ENCODE data around the gene CTTN. TPM values are rescaled to one million over a fixed set of nuclear protein-coding genes. Genes with fewer than 3 reads are reported as not detected.
A peak's percentile ranks its signal among the peaks of the same experiment; 100 is the strongest.

Gene CTTN
- total RNA-seq, 1 experiment from 2014 or later = 503 TPM

DNA sequence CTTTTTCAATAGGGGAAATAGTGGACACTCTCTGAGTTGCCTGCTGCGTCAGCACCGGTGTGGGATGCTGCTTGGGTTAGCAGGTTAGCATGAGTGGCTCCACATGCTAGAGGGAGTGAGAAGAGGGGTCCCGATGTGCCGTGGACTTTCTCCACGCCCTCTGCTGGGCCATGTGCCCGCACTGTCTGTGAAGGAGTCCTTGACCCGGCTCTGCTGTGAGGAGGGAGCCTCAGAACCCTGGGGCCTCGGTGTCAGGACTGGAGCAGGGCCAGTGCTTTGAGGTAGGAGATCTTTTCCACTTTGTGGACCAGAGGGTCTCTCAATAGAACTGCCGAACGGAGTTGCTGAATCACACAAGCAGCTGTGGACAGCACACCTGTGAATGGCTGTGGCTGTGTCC lies 14.8 kb downstream of the CTTN start:
- Histone ChIP-seq H3K9me3 (ENCODE audit: control insufficient read depth, insufficient read depth, low read depth, low read length) (no peaks in the 10 kb centered on the region), H3K27me3 (ENCODE audit: control insufficient read depth, insufficient read depth, low read length) (no peaks in the 10 kb centered on the region), H3K27ac (ENCODE audit: low read length) (no peak overlapping the region), H3K36me3 (ENCODE audit: control insufficient read depth, insufficient read depth, low read length) (peaks cover 49% of the 10 kb centered on the region), H3K4me1 (ENCODE audit: control insufficient read depth, insufficient read depth, low read length) (no peaks in the 10 kb centered on the region), H3K4me3 (ENCODE audit: low read depth in 2 of 2, low read length in 2 of 2) (no peak overlapping the region)
- ATAC-seq (no peak), DNase-seq (ENCODE audit: low read depth, low spot score) (no peak)
- CTCF ChIA-PET = no interaction called here
- intact Hi-C loops (cut with micrococcal nuclease; ENCODE audit: unreplicated experiment) = no loop called here
- BruUV-seq (replicated peaks) = no TSS peak
- POLR2A ChIA-PET = no interaction called here
- in situ Hi-C loops (cut with HindIII; ENCODE audit: low pct_unique_long_range_greater_than_20kb, low sequenced_read_pairs) = no loop called here
- no peak for TF ChIP-seq TCF7L2 (IDR thresholded peaks at IDR 0.05; ENCODE audit: low read depth, low read length)
- TF ChIP-seq CTCF (IDR thresholded peaks at IDR 0.05) = no peak
- TF ChIP-seq, protein P1, sequence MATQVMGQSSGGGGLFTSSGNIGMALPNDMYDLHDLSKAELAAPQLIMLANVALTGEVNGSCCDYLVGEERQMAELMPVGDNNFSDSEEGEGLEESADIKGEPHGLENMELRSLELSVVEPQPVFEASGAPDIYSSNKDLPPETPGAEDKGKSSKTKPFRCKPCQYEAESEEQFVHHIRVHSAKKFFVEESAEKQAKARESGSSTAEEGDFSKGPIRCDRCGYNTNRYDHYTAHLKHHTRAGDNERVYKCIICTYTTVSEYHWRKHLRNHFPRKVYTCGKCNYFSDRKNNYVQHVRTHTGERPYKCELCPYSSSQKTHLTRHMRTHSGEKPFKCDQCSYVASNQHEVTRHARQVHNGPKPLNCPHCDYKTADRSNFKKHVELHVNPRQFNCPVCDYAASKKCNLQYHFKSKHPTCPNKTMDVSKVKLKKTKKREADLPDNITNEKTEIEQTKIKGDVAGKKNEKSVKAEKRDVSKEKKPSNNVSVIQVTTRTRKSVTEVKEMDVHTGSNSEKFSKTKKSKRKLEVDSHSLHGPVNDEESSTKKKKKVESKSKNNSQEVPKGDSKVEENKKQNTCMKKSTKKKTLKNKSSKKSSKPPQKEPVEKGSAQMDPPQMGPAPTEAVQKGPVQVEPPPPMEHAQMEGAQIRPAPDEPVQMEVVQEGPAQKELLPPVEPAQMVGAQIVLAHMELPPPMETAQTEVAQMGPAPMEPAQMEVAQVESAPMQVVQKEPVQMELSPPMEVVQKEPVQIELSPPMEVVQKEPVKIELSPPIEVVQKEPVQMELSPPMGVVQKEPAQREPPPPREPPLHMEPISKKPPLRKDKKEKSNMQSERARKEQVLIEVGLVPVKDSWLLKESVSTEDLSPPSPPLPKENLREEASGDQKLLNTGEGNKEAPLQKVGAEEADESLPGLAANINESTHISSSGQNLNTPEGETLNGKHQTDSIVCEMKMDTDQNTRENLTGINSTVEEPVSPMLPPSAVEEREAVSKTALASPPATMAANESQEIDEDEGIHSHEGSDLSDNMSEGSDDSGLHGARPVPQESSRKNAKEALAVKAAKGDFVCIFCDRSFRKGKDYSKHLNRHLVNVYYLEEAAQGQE (IDR thresholded peaks at IDR 0.05; ENCODE audit: insufficient read depth in 1 of 2, low read depth in 2 of 2, low read length in 1 of 2) = no peak
- no peak for TF ChIP-seq SIN3A (IDR thresholded peaks at IDR 0.05; ENCODE audit: borderline replicate concordance, insufficient read depth, low read depth, low read length)
- no peak for TF ChIP-seq POLR2AphosphoS5 (IDR thresholded peaks at IDR 0.05; ENCODE audit: low read depth, low read length)

DNA sequence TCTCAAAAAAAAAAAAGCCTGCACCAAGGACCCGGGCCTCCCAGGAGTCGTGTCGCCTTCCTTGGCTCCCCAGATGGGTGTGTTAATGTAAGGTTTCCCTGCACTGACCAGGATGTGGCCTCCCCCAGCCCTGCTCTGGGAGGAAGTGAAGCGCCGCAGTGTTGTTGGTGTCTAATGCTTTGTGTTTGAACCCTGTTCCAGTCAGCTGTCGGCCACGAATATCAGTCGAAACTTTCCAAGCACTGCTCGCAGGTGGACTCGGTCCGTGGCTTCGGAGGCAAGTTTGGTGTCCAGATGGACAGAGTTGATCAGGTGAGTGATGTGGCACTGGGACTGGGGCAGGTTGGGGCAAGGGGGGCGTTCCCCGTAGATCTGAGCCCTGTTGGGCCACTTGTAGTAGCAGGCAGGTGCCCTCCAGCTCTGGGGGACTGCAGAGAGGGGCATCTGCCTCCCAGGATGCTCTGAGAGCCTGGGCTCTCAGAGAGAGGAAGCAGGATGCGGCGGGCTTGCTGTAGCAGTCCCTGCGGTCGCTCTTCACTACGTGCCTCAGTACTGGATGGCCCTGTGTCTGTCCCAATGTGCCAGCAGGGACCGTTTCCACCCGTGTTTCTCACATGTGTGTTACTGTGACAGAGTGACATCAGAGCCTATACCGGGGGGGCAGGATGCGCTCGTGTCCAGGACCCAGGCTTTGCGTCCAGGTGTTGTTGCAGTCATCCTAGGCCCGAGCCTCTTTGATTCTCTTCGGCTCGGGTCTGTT lies 16.2 kb downstream of the CTTN start:
- ATAC-seq = peak; percentile 33; the same call in 1 of the 2 replicates
- DNase-seq (ENCODE audit: low read depth, low spot score) = no peak
- Histone ChIP-seq H3K27me3 (ENCODE audit: control insufficient read depth, insufficient read depth, low read length) (no peaks in the 10 kb centered on the region), H3K9me3 (ENCODE audit: control insufficient read depth, insufficient read depth, low read depth, low read length) (no peaks in the 10 kb centered on the region), H3K4me3 (ENCODE audit: low read depth in 2 of 2, low read length in 2 of 2) (no peak overlapping the region), H3K36me3 (ENCODE audit: control insufficient read depth, insufficient read depth, low read length) (peaks cover 43% of the 10 kb centered on the region), H3K27ac (ENCODE audit: low read length) (no peak overlapping the region), H3K4me1 (ENCODE audit: control insufficient read depth, insufficient read depth, low read length) (no peaks in the 10 kb centered on the region)
- no TSS peak for BruUV-seq (replicated peaks)
- intact Hi-C loops (cut with micrococcal nuclease; ENCODE audit: unreplicated experiment) = no loop called here
- ChIA-PET POLR2A (no interaction called here), CTCF (no interaction called here)
- in situ Hi-C loops (cut with HindIII; ENCODE audit: low pct_unique_long_range_greater_than_20kb, low sequenced_read_pairs) = no loop called here
- TF ChIP-seq, protein P1 (IDR thresholded peaks at IDR 0.05; ENCODE audit: insufficient read depth in 1 of 2, low read depth in 2 of 2, low read length in 1 of 2) = no peak
- TF ChIP-seq TCF7L2 (IDR thresholded peaks at IDR 0.05; ENCODE audit: low read depth, low read length) (no peak), CTCF (IDR thresholded peaks at IDR 0.05) (no peak), SIN3A (IDR thresholded peaks at IDR 0.05; ENCODE audit: borderline replicate concordance, insufficient read depth, low read depth, low read length) (no peak), POLR2AphosphoS5 (IDR thresholded peaks at IDR 0.05; ENCODE audit: low read depth, low read length) (no peak)

All from Panc1 (cell line).